Stimulated activated CD4-positive, alpha-beta T cell treated with anti-CD3 and anti-CD28 coated beads, Interleukin-2, amount 100 ng/mL, for 24 hours (primary cell): ENCODE data around the gene INPPL1.
A peak's percentile ranks its signal among the peaks of the same experiment; 100 is the strongest.

Experiments used
- DNase-seq, 2 donors: peaks; one replicate each; pipeline ENCODE4 v3.0.0-alpha.2; 2020

INPPL1 gene

DNA sequence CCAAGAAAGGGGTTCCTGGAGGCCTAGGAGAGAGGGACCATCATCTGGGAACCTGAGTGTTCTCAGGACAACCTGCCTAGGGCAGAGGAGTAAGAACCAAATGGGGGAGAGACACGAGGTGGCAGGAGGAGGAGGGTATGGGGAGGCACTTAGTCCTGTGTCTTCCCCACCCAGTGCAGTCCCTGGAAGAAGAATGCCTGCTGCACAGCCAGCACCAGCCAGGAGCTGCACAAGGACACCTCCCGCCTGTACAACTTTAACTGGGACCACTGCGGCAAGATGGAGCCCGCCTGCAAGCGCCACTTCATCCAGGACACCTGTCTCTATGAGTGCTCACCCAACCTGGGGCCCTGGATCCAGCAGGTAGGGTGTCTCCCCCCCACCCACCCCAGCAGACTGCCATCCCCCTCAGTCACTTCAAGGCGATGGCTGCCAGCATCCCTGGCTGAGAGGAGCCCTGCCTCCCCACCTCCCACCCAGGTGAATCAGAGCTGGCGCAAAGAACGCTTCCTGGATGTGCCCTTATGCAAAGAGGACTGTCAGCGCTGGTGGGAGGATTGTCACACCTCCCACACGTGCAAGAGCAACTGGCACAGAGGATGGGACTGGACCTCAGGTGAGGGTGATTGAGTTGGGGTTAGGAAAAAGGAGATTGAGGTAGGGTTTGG is 3.7 kb upstream of the INPPL1 start:
- no peak for DNase-seq

DNA sequence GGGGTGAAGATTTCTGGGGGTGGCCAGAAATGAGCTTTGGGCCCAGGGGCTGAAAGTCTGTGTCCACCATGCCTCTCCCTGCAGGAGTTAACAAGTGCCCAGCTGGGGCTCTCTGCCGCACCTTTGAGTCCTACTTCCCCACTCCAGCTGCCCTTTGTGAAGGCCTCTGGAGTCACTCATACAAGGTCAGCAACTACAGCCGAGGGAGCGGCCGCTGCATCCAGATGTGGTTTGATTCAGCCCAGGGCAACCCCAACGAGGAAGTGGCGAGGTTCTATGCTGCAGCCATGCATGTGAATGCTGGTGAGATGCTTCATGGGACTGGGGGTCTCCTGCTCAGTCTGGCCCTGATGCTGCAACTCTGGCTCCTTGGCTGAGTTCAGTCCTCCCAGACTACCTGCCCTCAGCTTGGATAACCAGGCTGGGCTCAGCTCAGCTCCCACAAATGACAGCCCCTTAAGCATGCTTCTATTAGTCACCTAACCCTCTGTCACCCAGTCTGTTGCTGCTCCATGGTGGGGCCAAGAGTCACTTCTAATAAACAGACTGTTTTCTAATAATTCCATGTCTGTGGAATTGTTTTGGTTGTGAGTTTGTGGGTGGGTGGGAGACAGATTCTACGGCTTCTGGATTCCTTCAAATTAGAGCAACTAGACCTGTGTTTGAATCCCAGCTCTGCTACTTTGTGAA is 3.0 kb upstream of the INPPL1 start:
- no peak for DNase-seq

DNA sequence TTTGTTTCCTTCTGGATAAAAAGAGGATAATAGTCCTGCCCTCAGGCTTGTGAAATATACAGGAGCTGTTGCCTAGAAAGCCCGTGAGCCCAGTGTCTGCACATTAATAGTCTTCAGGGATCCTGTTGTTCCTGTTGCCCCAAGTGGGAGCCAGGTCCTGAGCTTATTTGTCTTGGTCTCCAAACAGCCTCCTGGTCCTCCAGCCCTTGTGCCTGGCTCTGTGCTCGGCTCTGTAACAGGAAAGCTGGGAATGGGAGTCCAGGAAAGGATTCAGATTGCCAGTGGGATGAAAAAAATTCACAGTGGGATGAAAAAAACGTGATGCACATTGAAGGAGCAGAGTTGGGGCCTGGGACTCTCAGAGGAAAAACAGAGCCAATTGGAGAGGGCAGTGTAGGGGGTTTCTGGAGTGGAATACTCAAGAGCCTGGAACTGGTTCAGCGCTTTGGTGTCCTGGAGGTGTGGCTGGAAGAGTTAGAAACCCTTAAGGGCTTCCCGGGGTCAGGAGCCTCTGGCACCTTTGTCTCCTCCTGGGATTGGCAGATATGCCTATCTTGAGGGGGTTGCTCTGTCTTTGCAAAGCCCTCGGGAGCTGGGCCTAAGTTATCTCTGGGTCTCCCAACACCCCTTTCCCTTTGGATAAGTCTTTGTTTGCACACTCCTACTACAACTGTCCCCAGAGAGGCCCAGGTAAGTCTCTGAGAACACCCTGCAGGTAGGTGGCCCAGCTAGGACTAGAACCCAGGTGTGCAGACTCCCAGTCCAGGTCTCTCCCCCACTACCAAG is 2.3 kb upstream of the INPPL1 start:
- no peak for DNase-seq

DNA sequence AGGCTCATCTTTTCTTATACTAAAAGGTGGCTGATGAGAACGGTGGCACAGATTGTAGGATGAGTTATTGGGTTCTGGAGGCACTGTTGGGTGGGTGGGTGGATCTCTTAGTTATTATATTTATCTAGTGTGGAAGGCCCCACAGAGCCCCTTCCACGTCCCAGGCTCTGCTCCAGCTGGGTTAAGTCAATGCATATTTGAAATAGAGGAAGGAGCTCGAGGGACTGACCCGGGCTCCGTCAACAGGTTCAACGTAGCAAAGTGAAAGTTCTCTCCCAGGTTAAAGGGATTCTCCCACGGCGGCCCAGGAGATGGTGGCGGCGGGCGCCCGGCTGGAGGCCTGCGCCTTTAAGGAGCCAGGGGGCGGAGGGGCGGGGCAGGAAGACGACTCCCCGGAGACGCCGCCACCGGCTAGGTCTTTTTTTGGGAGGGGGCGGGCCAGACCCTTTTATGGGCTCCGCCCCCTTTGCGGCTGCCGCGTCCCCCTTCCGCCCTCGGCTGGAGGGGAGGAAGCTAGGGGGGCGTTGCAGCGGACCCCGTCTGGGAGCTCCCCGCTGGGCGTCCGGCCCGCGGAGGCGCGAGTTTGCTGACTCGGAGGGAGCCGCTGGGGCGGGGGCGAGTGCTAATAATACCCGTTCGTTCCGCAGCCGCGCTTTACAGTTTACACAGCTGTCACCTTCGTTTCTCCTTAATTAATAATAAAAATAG is 1.5 kb upstream of the INPPL1 start:
- peak; percentile 94 to 96 for DNase-seq

DNA sequence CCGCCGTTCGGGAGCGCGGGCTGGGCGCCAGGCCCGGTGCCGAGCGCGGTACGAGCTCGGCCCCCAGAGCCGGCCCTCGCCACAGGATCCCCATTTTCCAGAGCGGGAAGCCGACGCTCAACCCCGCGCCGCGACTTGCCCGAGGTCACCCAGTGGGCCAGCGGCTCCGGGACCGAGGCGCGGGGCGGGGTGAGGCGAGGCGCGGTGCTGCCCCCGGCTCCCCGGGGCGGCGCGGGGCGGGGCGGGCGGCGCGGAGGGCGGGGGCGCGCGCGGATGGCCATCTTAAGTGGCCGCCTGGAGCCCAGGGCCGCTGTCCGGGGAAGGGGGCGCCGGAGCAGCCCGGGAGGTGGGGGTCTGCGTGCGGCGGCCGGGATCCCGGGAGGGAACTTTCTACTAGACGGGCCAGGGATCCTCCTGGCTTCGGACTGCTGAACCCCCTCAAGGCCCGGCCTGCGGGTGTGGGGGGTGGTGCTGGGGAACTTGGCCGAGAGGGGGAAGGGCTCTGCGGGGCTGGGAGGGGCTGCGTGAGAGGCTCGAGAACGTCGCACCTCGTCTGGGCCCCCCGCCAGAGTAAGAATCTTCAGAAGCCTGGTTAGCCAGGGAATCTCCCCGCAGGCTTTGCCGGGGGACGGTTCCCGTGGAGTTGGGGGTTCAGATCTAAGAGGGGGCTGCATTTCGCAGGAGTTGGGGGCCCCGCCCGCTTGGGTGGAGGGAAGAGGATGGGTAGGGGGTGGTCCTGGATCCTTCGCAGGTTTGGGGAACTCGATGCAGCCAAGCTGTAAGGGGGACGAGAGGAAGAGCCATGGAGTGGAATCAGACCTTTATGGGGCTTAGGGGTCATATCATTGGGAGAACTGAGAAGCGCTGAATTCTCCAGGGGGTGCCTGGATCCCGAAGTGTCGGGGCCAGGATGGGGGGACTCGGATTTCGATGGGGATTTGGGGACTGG is 678 bp upstream of the INPPL1 start:
- peak; percentile 64 to 73 for DNase-seq

DNA sequence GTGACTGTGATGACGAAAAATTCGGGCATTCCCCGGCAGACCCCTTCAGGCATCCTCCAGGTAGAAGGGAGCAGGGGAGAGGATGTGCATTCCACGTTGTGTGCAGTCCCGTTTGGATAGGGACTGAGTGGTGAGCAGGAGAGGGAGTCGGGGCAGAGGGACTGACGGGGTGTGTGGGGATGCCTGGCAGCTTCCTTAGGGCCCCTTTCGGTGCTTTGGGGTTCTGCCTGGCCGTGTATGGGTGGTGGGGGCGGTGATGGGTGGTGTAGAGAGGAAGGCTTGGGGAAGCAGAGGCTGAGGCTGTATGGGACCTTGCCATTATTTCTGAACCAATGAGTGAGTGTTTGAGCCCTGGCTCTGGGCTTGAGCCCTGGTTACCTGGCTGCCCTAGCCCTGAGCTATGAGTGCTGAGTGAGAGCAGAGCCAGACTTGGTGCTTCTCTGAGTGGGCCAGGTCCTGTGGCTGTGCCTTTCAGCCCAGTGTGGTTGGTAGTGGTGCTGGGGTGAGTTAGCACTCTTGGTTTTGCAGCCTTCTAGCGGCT is 914 bp downstream of the INPPL1 start:
- DNase-seq: peak; percentile 29 to 41

DNA sequence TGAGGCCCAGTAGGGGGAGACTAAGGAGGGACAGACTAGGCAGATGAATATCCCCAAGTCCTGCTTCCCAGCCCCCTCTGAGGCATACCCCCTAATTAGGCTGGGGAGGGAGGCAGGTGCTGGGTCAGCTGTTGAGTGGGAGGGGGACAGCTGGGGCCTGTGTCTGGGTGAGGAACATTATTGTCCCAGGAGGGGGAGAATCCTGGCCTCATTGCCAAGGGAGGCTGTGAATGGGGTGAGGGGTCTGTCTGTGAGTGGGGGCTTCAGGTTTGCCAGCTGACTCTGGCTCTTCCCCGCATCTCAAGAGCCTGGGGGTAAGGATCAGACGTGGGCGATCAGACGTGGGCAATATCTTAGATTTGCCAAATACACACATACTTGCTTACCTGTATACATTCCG is 2.1 kb downstream of the INPPL1 start:
- peak in 1 of 2 donors; percentile 16 for DNase-seq

DNA sequence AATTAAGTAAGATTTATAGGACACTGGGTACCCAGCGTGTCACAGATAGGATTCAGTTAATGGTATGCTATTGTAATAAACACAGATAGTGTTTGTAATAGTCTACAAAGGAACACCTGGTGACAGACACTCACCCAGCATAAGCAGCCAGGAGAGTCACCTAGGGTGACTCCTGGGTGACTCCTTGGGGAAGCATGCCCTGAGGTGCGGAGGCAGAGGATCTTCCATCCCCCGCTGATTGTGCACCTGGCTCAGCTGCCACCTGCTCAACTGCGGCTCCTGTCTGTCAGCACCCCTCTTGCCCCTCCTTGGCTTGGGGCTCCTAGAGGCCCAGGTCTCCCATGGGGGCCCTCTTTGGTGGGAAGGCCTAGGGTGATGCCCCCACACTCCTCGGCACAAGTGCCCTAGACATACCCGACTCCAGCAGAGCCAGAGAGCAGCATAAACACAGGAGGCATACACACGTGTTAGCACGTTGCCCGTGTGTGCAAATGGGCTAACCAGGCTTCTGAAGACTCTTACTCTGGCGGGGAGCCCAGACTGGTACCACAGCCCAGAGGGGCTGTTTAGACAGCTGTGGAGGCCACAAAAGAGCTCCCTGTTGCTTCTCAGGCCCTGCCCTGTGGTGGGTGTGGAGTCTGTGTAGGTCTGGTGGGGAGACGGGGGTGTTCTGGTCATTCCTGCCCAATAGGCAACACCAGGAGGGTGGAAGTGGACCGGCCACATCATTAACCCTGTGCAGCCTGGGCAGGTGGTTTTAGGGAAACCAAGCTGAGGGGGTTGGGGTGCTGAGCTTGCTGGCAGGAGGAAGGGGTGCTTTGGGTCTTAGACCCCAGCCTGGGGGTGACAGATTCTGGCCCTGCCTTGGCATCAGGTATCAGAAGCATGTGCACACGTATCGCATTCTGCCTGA is 3.0 kb downstream of the INPPL1 start:
- no peak for DNase-seq

DNA sequence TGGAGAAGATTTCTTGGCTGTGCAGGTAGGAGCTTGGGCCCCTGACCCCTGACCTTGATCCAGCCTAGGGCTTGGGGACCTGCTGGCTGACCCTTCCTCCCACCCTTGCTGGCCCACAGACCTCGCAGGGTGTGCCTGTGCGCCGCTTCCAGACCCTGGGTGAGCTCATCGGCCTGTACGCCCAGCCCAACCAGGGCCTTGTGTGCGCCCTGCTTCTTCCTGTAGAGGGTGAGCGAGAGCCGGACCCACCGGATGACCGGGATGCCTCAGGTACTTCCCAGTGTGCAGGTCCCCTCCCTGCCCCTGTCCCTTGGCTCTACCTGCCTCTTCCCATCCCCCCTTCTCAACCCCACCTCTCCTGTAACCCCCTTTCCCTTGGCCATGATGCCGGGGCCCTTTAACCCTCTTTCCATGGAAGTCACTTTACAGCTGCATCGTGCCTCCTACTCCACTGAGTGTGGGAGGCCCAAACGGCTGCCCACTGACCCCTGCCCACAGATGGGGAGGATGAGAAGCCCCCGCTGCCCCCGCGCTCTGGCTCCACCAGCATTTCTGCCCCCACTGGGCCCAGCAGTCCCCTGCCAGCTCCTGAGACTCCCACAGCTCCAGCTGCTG is 3.8 kb downstream of the INPPL1 start:
- DNase-seq: no peak

DNA sequence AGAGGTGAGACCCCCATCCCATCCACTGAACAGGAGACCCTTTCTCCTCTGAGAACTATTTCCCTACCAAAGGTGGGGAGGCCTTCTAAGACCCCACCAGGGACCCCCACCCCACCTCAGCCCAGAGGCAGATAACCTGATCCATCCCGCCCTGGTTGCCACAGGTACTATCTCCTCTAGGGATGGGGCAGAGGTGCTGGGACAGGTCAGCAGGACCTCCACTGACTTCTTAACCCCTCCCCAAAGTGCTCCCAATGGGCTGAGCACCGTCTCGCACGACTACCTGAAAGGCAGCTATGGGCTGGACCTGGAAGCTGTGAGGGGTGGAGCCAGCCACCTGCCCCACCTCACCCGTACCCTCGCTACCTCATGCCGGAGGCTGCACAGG is 4.3 kb downstream of the INPPL1 start:
- DNase-seq: no peak

DNA sequence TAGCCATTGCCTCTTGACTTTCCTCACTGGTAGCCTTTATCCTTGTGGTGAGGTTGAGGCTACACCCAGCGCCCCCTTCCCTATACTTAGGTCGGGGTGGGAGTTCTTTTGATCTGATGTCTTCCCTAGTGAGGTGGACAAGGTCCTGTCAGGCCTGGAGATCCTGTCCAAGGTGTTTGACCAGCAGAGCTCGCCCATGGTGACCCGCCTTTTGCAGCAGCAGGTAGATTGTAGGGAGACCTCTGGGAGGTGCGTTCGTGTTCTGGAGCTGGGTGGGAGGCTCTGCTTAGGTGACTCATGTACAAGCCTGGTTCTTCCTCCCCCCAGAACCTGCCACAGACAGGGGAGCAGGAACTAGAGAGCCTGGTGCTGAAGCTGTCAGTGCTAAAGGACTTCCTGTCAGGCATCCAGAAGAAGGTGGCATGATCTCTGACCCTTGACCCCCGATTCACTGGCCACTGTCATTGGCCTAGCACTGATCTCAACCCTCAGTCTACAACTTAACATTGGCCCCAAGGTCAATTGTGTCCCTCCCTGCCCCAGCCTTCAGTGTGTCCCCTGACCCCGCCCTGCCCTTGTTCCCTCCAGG is 4.9 kb downstream of the INPPL1 start:
- no peak for DNase-seq

DNA sequence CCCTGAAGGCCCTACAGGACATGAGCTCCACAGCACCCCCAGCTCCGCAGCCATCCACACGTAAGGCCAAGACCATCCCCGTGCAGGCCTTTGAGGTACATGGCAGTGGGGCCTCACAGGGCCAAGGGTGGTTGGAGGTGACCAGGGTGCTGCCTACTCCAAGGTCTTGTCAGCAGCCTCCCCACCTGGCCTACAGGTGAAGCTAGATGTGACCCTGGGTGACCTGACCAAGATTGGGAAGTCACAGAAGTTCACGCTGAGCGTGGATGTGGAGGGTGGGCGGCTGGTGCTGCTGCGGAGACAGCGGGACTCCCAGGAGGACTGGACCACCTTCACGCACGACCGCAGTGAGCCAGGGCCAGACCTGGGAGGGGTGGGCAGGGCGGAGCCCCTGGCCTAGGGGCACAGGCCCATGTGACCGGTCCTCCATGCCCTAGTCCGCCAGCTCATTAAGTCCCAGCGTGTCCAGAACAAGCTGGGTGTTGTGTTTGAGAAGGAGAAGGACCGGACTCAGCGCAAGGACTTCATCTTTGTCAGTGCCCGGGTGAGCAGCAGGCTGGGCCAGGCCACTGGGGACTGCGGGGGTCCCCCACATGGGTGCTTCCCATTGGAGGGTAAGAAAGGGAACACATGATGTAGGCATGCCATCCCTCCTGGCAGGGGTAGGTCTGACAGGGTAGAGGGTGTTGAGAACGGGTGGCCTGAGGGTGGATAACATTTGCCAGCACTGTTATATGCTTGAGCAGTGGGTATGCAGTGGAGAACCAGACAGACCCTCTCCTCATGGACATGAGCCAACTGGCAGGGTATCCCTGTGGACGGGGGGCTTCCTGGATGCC is 5.6 kb downstream of the INPPL1 start:
- DNase-seq: no peak

DNA sequence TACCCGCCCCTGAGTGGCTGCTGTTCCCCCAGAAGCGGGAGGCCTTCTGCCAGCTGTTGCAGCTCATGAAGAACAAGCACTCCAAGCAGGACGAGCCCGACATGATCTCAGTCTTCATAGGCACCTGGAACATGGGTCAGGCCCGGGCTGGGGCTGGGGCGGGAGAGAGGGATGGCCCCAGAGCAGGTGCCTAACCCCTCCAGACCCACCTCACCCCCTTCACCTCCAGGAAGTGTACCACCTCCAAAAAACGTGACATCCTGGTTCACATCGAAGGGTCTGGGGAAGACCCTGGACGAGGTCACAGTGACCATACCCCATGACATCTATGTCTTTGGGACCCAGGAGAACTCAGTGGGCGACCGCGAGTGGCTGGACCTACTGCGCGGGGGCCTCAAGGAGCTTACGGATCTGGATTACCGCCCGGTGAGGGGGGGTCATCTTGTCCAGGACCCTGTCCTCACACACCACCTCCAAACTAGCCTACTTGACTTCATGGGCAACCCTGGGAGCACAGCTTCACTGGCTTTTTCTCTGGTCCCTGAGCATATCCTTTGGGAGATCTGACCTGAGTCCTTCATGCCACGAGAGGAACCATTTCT is 6.3 kb downstream of the INPPL1 start:
- no peak for DNase-seq

DNA sequence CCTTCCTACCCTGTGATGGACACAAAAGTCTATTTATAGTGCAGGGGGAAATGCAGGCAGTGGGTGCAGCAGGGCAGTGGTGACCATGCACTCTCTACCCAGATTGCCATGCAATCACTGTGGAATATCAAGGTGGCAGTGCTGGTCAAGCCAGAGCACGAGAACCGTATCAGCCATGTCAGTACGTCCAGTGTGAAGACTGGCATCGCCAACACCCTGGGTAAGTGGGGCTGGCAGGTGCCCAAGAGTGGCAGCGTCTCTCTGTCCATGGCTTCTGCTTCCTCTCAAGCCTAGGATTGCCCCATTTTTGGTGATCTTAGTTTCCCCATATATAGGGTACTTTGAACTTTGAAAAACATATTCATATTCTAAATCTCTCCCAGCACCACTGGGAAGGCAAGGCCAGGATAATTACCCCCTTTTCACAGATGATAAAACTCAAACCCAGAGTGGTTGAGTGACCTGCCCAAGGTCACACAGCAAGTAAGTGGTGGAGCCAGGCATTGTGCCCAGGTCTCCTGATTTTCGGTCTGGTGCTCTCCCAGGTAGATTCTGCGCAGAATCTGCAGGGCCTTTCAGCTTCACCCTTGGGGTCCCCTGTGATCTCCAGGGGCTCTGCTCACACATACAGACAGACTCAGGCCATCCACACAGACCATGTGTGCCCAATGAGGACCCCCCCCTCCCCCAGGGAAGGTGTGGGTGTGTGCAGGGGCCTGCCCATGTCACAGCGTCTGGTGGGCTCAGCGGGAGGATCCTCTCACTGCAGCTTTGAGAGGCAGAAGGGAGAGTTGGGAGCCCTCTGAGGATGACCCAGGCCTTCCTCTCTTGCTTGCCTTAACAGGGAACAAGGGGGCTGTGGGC is 7.1 kb downstream of the INPPL1 start:
- no peak for DNase-seq

DNA sequence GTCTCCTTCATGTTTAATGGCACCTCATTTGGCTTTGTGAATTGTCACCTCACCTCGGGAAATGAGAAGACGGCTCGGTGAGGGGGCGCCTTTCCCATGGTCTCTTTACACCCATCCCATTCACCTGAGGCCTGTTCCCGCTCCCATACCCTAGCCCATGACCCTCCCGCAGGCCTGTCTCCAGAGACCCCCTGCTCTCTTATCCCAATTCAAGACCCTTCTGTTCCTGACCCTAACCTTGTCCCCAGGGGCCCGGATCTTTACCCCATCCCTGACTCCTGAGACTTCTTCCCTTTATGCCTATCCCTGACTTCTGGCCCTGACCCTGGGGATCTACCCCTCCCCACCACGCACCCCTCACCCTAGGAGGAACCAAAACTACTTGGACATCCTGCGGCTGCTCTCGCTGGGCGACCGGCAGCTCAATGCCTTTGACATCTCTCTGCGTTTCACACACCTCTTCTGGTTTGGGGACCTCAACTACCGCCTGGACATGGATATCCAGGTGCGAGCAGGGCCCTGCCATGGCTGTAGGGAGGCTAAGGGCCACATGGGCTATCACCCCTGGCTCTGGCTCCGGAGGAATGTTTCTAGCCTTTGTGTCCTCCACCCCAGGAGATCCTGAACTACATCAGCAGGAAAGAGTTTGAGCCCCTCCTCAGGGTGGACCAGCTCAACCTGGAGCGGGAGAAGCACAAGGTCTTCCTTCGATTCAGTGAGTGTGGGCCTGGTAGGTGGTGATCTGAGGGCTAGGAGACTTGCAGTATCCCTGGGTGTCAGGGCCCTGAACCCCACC is 7.9 kb downstream of the INPPL1 start:
- DNase-seq: no peak

DNA sequence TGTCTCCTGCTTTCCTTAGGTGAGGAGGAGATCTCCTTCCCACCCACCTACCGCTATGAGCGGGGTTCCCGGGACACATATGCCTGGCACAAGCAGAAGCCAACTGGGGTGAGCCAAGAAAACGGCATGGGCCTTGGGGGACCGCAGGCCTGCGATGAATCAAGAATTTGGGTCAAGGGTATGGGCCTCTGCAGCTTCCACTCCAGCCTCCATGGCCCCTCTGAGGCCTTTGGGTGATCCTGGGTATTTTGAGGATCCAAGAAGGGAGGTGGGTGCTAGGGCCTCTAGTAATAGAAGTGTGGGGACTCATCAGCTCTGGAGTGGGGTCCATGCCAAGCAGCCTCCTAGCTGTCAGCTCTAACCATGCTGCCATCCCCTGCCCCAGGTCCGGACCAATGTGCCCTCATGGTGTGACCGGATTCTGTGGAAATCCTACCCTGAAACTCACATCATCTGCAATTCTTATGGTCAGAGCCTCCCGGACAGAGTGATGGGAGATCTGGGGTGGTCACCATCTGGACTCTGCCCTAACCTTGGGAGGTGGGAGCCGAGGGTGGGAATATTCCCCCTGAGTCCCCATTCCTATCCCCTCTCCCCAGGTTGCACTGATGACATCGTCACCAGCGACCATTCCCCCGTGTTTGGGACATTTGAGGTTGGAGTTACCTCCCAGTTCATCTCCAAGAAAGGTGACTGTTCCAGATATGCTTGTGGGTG is 8.6 kb downstream of the INPPL1 start:
- peak in 1 of 2 donors; percentile 12 for DNase-seq
